GM12873 (cell line): ENCODE measurements around the gene UQCC5.

Experiments
- CTCF ChIP-seq: IDR thresholded peaks from 2 replicates; pipeline ENCODE4 v1.5.1; 2012; ENCODE audit warnings: low read depth, mild to moderate bottlenecking, moderate library complexity, low read length, control low read depth; ENCODE audit not compliant: insufficient read depth; ENCODE audit errors: missing control alignments

Gene UQCC5

GRCh38 chr3:52536369-52537164 is at the start of gene UQCC5:
TSS of gene UQCC5 (plus strand) at chr3:52536605. CDS start at chr3:52536756, 151 bp downstream.
- no peak for TF ChIP-seq CTCF

DNA sequence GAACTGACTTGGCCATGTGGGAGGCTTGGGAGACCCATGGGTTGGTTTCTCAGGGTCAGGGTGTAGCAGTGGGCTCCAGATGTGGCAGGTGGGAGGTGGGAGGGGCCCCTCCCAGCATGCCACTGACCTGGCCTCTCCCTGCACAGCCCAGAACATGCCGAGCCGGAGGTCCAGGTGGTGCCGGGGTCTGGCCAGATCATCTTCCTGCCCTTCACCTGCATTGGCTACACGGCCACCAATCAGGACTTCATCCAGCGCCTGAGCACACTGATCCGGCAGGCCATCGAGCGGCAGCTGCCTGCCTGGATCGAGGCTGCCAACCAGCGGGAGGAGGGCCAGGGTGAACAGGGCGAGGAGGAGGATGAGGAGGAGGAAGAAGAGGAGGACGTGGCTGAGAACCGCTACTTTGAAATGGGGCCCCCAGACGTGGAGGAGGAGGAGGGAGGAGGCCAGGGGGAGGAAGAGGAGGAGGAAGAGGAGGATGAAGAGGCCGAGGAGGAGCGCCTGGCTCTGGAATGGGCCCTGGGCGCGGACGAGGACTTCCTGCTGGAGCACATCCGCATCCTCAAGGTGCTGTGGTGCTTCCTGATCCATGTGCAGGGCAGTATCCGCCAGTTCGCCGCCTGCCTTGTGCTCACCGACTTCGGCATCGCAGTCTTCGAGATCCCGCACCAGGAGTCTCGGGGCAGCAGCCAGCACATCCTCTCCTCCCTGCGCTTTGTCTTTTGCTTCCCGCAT is 49.2 kb upstream of the UQCC5 start:
- TF ChIP-seq CTCF = no peak

- TF ChIP-seq CTCF = no peak
Observed at GRCh38 chr3:52487788-52488691, 48.4 kb upstream of the UQCC5 start.

DNA sequence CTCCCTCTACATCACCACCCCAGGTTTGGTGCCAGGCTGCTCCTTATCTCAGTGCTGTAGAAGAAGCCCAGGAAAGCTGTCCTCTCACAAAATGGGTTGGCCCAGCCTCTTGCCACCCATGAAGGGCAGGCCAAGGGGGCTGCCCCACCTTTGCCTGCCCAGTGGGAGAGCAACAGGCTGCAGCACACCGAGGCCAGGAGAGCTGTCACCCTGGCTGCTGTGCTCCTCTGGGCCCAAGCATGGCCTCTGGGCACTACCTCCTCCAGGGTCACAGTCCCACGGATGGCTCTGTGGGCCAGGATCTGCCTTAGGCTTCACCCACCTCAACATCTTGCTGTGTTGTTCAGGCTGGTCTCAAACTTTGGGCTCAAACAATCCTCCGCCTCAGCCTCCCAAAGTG is 47.7 kb upstream of the UQCC5 start:
- TF ChIP-seq CTCF = no peak

DNA sequence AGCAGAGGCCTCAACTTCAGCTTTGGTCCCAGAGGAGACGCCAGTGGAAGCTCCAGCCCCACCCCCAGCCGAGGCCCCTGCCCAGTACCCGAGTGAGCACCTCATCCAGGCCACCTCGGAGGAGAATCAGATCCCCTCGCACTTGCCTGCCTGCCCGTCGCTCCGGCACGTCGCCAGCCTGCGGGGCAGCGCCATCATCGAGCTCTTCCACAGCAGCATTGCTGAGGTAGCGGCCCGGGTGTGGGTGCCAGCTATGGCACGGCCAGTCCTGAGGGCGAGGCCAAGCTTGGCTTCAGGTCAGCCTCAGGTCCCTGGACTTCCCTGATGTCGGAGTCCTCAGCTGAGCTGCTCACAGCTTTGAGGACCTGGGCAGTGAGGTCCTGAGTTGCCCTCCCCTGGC is 47.0 kb upstream of the UQCC5 start:
- TF ChIP-seq CTCF = no peak

- TF ChIP-seq CTCF = no peak
Observed at GRCh38 chr3:52490035-52490938, 46.1 kb upstream of the UQCC5 start.
